ENCODE results near the gene LDLRAD4.

GRCh38 chr18:13191031-13191430 is 27.5 kb upstream of the LDLRAD4 start:
- no peak for TF ChIP-seq CTCF (IDR thresholded peaks at IDR 0.05; ENCODE audit: insufficient read depth, low read length, poor library complexity, severe bottlenecking)
- no peak for TF ChIP-seq EZH2phosphoT487 (conservative IDR thresholded peaks at IDR 0.05; ENCODE audit: low read length)

Data from SU-DHL-6 (cell line).